OCI-LY1 (cell line): ENCODE data around the gene HMG20B.

Experiments used
- EZH2 ChIP-seq: fragments of 200-600 bp; sonication (generic), shearing (Covaris generic); IDR thresholded peaks from 2 replicates; pipeline ENCODE4 v1.8.0; 2017; ENCODE audit warnings: borderline replicate concordance, mixed run types, mild to moderate bottlenecking, antibody characterized with exemption, low read length, moderate library complexity, mixed read lengths
- TF ChIP-seq, protein P1 (sequence below): fragments of 200-600 bp; sonication (generic), shearing (Covaris generic); IDR thresholded peaks from 2 replicates; pipeline ENCODE4 v1.5.1; 2017; ENCODE audit warnings: mild to moderate bottlenecking, antibody characterized with exemption, low read length, moderate library complexity, mixed read lengths

DNA sequence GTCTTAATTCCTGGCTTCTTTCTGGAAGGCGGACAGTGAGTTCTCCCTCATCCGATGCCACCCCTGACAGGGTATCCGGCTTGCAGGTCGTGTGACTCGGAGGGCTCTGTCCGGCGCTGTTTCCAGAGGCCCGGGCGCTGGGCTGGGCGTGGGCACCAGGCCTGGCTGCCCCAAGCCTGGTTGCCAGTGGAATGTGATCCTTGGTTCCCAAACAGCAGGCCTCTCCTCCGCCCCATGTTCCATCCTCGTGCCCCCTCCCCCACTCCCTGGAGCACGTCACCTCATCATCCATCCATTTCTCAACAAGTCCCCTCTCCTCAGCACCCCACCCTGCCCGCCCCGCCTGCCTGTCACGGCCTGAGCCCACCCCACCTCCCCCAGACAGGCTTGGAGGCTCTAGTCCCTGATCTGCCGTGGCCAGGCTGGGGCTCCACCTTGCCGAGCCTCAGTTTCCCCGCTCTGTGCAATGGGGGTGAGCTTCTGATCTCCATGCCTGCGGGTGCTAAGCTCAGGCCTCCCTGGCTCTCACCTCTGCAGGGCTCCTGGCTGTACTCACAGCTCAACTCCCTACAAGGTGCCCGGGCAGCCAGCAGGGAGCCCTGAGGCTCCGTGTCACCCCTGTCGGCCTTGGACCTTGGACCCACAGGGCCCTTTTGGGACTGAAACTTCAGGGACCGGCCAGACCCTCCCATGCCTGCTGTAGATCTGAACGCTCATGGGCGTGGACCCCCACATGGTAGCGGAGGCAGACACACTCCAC is 31.7 kb downstream of the HMG20B start:
- TF ChIP-seq, protein P1, sequence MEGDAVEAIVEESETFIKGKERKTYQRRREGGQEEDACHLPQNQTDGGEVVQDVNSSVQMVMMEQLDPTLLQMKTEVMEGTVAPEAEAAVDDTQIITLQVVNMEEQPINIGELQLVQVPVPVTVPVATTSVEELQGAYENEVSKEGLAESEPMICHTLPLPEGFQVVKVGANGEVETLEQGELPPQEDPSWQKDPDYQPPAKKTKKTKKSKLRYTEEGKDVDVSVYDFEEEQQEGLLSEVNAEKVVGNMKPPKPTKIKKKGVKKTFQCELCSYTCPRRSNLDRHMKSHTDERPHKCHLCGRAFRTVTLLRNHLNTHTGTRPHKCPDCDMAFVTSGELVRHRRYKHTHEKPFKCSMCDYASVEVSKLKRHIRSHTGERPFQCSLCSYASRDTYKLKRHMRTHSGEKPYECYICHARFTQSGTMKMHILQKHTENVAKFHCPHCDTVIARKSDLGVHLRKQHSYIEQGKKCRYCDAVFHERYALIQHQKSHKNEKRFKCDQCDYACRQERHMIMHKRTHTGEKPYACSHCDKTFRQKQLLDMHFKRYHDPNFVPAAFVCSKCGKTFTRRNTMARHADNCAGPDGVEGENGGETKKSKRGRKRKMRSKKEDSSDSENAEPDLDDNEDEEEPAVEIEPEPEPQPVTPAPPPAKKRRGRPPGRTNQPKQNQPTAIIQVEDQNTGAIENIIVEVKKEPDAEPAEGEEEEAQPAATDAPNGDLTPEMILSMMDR: no peak
- TF ChIP-seq EZH2: no peak
